Measurements from ENCODE around the gene POLD1. TPM values are rescaled to one million over a fixed set of nuclear protein-coding genes. Genes with fewer than 3 reads are reported as not detected.

Gene POLD1
- polyA plus RNA-seq, 1 experiment: 5.1 TPM

- no peak overlapping the region for H3K4me3 ChIP-seq (ENCODE audit: low read depth, low read length)
- H3K27ac ChIP-seq (ENCODE audit: low read depth, low read length): no peak overlapping the region
- H3K9me3 ChIP-seq (ENCODE audit: control insufficient read depth, insufficient read depth, low read length): no peaks in the 10 kb centered on the region; the same call in 1 of the 2 replicates
- DNase-seq (ENCODE audit: low read depth, low spot score): no peak
- peaks cover 39% of the 10 kb centered on the region for H3K27me3 ChIP-seq (ENCODE audit: control insufficient read depth, insufficient read depth, low read length)
- POLR2A ChIA-PET: no interaction called here
- CTCF ChIA-PET: no interaction called here
- no peak for TF ChIP-seq CTCF (IDR thresholded peaks at IDR 0.05; ENCODE audit: low read depth, low read length)
These were observed 44.8 kb downstream of the POLD1 start for GRCh38 chr19:50428772-50429463.

GRCh38 chr19:50430888-50431342, 46.8 kb downstream of the POLD1 start:
- CTCF ChIA-PET: interaction anchor here (0.6 kb wide), 1 partner anchor 63 kb away, joined by 5 read pairs; no protein-coding TSS in a partner anchor
- Histone ChIP-seq H3K27me3 (ENCODE audit: control insufficient read depth, insufficient read depth, low read length) (peaks cover 39% of the 10 kb centered on the region), H3K27ac (ENCODE audit: low read depth, low read length) (no peak overlapping the region), H3K9me3 (ENCODE audit: control insufficient read depth, insufficient read depth, low read length) (no peaks in the 10 kb centered on the region; the same call in 1 of the 2 replicates), H3K4me3 (ENCODE audit: low read depth, low read length) (no peak overlapping the region)
- no peak for DNase-seq (ENCODE audit: low read depth, low spot score)
- TF ChIP-seq CTCF (IDR thresholded peaks at IDR 0.05; ENCODE audit: low read depth, low read length): no peak
- POLR2A ChIA-PET: no interaction called here

- POLR2A ChIA-PET: no interaction called here
- CTCF ChIA-PET: interaction anchor here (0.6 to 1.0 kb wide), 2 partner anchors 63 to 64 kb away, joined by 3 to 5 read pairs; no protein-coding TSS in a partner anchor
- Histone ChIP-seq H3K27me3 (ENCODE audit: control insufficient read depth, insufficient read depth, low read length) (peaks cover 39% of the 10 kb centered on the region), H3K9me3 (ENCODE audit: control insufficient read depth, insufficient read depth, low read length) (no peaks in the 10 kb centered on the region; the same call in 1 of the 2 replicates), H3K27ac (ENCODE audit: low read depth, low read length) (no peak overlapping the region), H3K4me3 (ENCODE audit: low read depth, low read length) (peak overlapping the region; percentile 67)
- no peak for TF ChIP-seq CTCF (IDR thresholded peaks at IDR 0.05; ENCODE audit: low read depth, low read length)
- peak; percentile 11 for DNase-seq (ENCODE audit: low read depth, low spot score)
These were observed 47.4 kb downstream of the POLD1 start for GRCh38 chr19:50431343-50432220.

GRCh38 chr19:50432221-50433028, 48.3 kb downstream of the POLD1 start, which contains the start of gene MYBPC2:
MYBPC2 (plus strand) TSS chr19:50432892; CDS start chr19:50432954, 62 bp downstream.
- no peak within 1 kb of the TSS for H3K27ac ChIP-seq (ENCODE audit: low read depth, low read length)
- no peak for DNase-seq (ENCODE audit: low read depth, low spot score)
- peaks cover 37% of the 10 kb centered on the region for H3K27me3 ChIP-seq (ENCODE audit: control insufficient read depth, insufficient read depth, low read length)
- peak within 1 kb of the TSS; percentile 67 for H3K4me3 ChIP-seq (ENCODE audit: low read depth, low read length)
- ChIA-PET POLR2A (no interaction called here), CTCF (interaction anchor here (1.0 kb wide), 1 partner anchor 64 kb away, joined by 3 read pairs; no protein-coding TSS in a partner anchor)
- no peaks in the 10 kb centered on the region; the same call in 1 of the 2 replicates for H3K9me3 ChIP-seq (ENCODE audit: control insufficient read depth, insufficient read depth, low read length)
- no peak for TF ChIP-seq CTCF (IDR thresholded peaks at IDR 0.05; ENCODE audit: low read depth, low read length)

Measured in AG04450 (cell line).